Activated B cell treated with CpG ODN at 0.5 μM for 24 hours (primary cell): ENCODE measurements around the gene ARL10. TPM values are rescaled to one million over a fixed set of nuclear protein-coding genes. Genes with fewer than 3 reads are reported as not detected.

Experiments
- ATAC-seq: fragments of 200-7000 bp; cut with Tn5 transposase; one replicate; pipeline ENCODE4 v1.10.0; 2021; ENCODE audit warnings: low read depth, mild to moderate bottlenecking, moderate library complexity
- CTCF ChIA-PET: fragments of 350-600 bp; sonication (Branson Sonifier 250); formaldehyde crosslinking; loops from one replicate; lab custom pipeline; 2021; ENCODE audit warnings: antibody characterized with exemption; lab: Charles Lee
- POLR2A ChIA-PET: fragments of 350-600 bp; sonication (Branson Sonifier 250); formaldehyde crosslinking; loops from one replicate; lab custom pipeline; 2021; ENCODE audit warnings: antibody characterized with exemption; lab: Charles Lee
- DNase-seq: peaks from one replicate; pipeline ENCODE4 v3.0.0; 2022
- H3K27ac Mint-ChIP-seq: one replicate; pipeline ENCODE4 v1.8.0; 2020; ENCODE audit warnings: mixed read lengths
- H3K27me3 Mint-ChIP-seq: one replicate; pipeline ENCODE4 v1.8.0; 2021; ENCODE audit warnings: mixed read lengths
- H3K36me3 Mint-ChIP-seq: one replicate; pipeline ENCODE4 v1.8.0; 2021; ENCODE audit warnings: low read depth, mixed read lengths
- H3K4me1 Mint-ChIP-seq: one replicate; pipeline ENCODE4 v1.8.0; 2021; ENCODE audit warnings: mixed read lengths
- H3K4me3 Mint-ChIP-seq: one replicate; pipeline ENCODE4 v1.8.0; 2020; ENCODE audit warnings: mild to moderate bottlenecking, mixed read lengths
- H3K9me3 Mint-ChIP-seq: one replicate; pipeline ENCODE4 v1.8.0; 2020; ENCODE audit warnings: mixed read lengths
- CTCF ChIP-seq: fragments of 200-600 bp; IDR thresholded peaks from one replicate; pipeline ENCODE4 v1.8.0; 2022; ENCODE audit warnings: antibody characterized with exemption, mild to moderate bottlenecking
- intact Hi-C: fragments of 100-400 bp; cut with micrococcal nuclease; formaldehyde crosslinking; loops from one replicate; pipeline ENCODE4 v1.15.1; 2024
- total RNA-seq: library from RNA; stranded (reverse); gene quantifications from 2 replicates; pipeline ENCODE4 v1.2.3, GENCODE V29; 2022

The ARL10 gene
- total RNA-seq = 10.9 and 14.3 TPM in 2 replicates

GRCh38 chr5:176365351-176366231 lies at the start of gene ARL10:
TSS of gene ARL10 (plus strand) at chr5:176365487. CDS start at chr5:176365564, 77 bp downstream.
- H3K4me1 Mint-ChIP-seq = peaks cover 20% of the 10 kb centered on the region
- peak; percentile 60 for DNase-seq
- no peaks in the 10 kb centered on the region for H3K9me3 Mint-ChIP-seq
- intact Hi-C loops = loop anchor here (1.0 to 2.0 kb wide), 4 partner anchors 15 to 172 kb away; partner anchors contain the start of genes FAF2, HIGD2A, NOP16 and RNF44
- H3K36me3 Mint-ChIP-seq = peaks cover 38% of the 10 kb centered on the region
- peak within 1 kb of the TSS; percentile 84 for H3K4me3 Mint-ChIP-seq
- no peaks in the 10 kb centered on the region for H3K27me3 Mint-ChIP-seq
- peak within 1 kb of the TSS; percentile 70 for H3K27ac Mint-ChIP-seq
- ATAC-seq = peak; percentile 44
- TF ChIP-seq CTCF = no peak
- ChIA-PET CTCF (no interaction called here), POLR2A (no interaction called here)

- H3K4me1 Mint-ChIP-seq = no peaks in the 10 kb centered on the region
- DNase-seq (no peak), ATAC-seq (no peak)
- no peak overlapping the region for H3K4me3 Mint-ChIP-seq
- no peak overlapping the region for H3K27ac Mint-ChIP-seq
- ChIA-PET CTCF (no interaction called here), POLR2A (no interaction called here)
- TF ChIP-seq CTCF = no peak
- no peaks in the 10 kb centered on the region for H3K27me3 Mint-ChIP-seq
- H3K9me3 Mint-ChIP-seq = no peaks in the 10 kb centered on the region
- H3K36me3 Mint-ChIP-seq = peaks cover 65% of the 10 kb centered on the region
- intact Hi-C loops = no loop called here
These were observed 47.5 kb upstream of the ARL10 start for GRCh38 chr5:176317534-176318374.

GRCh38 chr5:176319827-176320554 lies 45.3 kb upstream of the ARL10 start:
- POLR2A ChIA-PET = interaction anchor here (0.6 kb wide), 1 partner anchor 224 kb away, joined by 4 read pairs; no protein-coding TSS in a partner anchor
- no peaks in the 10 kb centered on the region for H3K4me1 Mint-ChIP-seq
- no peak for ATAC-seq
- no peak for DNase-seq
- H3K9me3 Mint-ChIP-seq = no peaks in the 10 kb centered on the region
- no peak overlapping the region for H3K27ac Mint-ChIP-seq
- CTCF ChIA-PET = interaction anchor here (1.5 kb wide), 1 partner anchor 10 kb away, joined by 3 read pairs; no protein-coding TSS in a partner anchor
- no peaks in the 10 kb centered on the region for H3K27me3 Mint-ChIP-seq
- no peak for TF ChIP-seq CTCF
- intact Hi-C loops = no loop called here
- no peak overlapping the region for H3K4me3 Mint-ChIP-seq
- peaks cover 61% of the 10 kb centered on the region for H3K36me3 Mint-ChIP-seq

- no peak overlapping the region for H3K4me3 Mint-ChIP-seq
- ATAC-seq = no peak
These were observed 44.7 kb upstream of the ARL10 start for GRCh38 chr5:176320577-176320976.

More at GRCh38 chr5:176320577-176320976, 44.7 kb upstream of the ARL10 start:
- no peaks in the 10 kb centered on the region for H3K9me3 Mint-ChIP-seq
- POLR2A ChIA-PET = no interaction called here
- H3K27ac Mint-ChIP-seq = no peak overlapping the region
- CTCF ChIA-PET = no interaction called here
- H3K4me1 Mint-ChIP-seq = no peaks in the 10 kb centered on the region
- H3K27me3 Mint-ChIP-seq = no peaks in the 10 kb centered on the region
- H3K36me3 Mint-ChIP-seq = peaks cover 56% of the 10 kb centered on the region
- TF ChIP-seq CTCF = no peak
- no peak for DNase-seq
- intact Hi-C loops = no loop called here
